Large intestine (tissue), 3 donors: ENCODE results near the gene ARL16. TPM values are rescaled to one million over a fixed set of nuclear protein-coding genes. Genes with fewer than 3 reads are reported as not detected.

Experiments
- DNase-seq, 2 donors: peaks; one replicate each; pipeline versions ENCODE4 v3.0.0 to v3.0.0-alpha.2; 2013
- H3K27ac ChIP-seq: one replicate; pipeline ENCODE4 v1.5.1; 2013; ENCODE audit warnings: low read length
- H3K27me3 ChIP-seq: 2 replicates; pipeline ENCODE4 v1.6.1; 2013; ENCODE audit warnings: low read length; ENCODE audit not compliant: control insufficient read depth, insufficient read depth
- H3K36me3 ChIP-seq: 2 replicates; pipeline ENCODE4 v1.6.1; 2013; ENCODE audit warnings: low read length; ENCODE audit not compliant: control insufficient read depth, insufficient read depth
- H3K4me1 ChIP-seq: one replicate; pipeline ENCODE4 v1.6.1; 2013; ENCODE audit warnings: low read length; ENCODE audit not compliant: control insufficient read depth, insufficient read depth
- H3K4me3 ChIP-seq: one replicate; pipeline ENCODE4 v1.5.1; 2013; ENCODE audit warnings: low read length
- H3K9me3 ChIP-seq: one replicate; pipeline ENCODE4 v1.6.1; 2013; ENCODE audit warnings: mild to moderate bottlenecking, low read depth, low read length, moderate library complexity; ENCODE audit not compliant: control insufficient read depth
- WGBS: methylation state at CpG from one replicate; pipeline ENCODE4 v1.1.5; 2013; ENCODE audit warnings: low lambda C conversion rate; ENCODE audit not compliant: insufficient coverage; 5-methylcytosine and 5-hydroxymethylcytosine counted together
- polyA plus RNA-seq: library from polyadenylated mRNA; unstranded; fragments of 120-200 nt; gene quantifications from one replicate; pipeline ENCODE4 v1.2.1, GENCODE V29; 2013

The ARL16 gene
- polyA plus RNA-seq, 1 donor: 44.8 TPM

DNA sequence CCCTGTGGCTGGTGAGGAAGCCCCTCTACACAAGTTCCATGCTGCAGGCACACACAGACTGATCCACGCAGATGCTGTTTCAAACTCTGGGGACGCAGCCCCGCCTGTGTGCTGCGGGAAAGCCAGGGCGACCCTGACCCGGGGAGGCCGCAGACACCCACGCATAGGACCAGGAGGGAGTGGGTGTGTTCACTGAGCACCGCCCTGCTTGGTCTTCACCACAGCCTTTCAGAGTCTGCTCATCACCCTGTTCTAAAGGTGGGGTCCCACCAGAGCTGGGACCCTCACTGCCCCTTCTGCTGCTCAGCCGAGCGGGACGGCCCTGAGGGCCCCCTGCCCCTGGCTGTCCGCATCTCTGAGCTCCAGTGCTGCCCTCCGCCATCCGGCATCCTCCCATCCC lies 39.1 kb downstream of the ARL16 start:
- no CpG with 5 or more reads among the region's 15 CpGs for WGBS
- Histone ChIP-seq H3K27ac (no peak overlapping the region), H3K4me3 (no peak overlapping the region), H3K27me3 (peaks cover 25% of the 10 kb centered on the region), H3K4me1 (no peaks in the 10 kb centered on the region), H3K36me3 (no peaks in the 10 kb centered on the region), H3K9me3 (peaks cover 14% of the 10 kb centered on the region)
- no peak for DNase-seq

DNA sequence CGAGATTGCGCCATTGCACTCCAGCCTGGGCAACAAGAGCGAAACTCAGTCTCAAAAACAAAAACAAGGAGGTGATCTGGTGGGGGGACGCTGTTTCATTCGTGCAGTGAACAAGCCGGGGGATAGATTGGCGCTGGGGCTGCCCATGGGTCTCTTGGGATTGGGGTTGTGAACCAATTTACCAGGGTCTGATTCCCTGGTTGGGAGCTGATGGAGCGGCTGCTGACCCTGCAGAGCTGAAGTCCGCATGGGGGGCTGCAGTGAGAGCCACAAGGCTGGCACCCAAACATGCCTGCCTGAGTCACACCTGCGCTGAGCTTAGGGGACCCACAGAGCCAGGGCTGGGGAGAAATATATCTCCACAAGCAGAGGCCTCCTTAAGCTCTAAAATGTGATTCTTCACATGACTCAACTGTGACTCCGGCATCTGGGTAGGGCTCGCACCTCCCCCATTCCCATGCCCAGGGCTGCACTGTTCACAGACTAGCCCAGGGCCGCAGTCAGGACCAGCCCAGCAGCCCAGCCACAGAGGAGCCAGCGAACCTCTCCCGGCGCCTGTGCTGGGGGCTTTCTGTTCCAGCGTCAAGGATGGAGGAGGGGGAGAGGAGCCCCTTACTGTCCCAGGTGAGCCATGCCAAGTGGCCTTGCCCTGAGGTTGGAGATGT lies 41.6 kb downstream of the ARL16 start:
- Histone ChIP-seq H3K9me3 (no peaks in the 10 kb centered on the region), H3K4me1 (no peaks in the 10 kb centered on the region), H3K27me3 (peaks cover 3% of the 10 kb centered on the region), H3K4me3 (no peak overlapping the region), H3K27ac (no peak overlapping the region), H3K36me3 (no peaks in the 10 kb centered on the region)
- DNase-seq: no peak
- WGBS: no CpG with 5 or more reads among the region's 17 CpGs

DNA sequence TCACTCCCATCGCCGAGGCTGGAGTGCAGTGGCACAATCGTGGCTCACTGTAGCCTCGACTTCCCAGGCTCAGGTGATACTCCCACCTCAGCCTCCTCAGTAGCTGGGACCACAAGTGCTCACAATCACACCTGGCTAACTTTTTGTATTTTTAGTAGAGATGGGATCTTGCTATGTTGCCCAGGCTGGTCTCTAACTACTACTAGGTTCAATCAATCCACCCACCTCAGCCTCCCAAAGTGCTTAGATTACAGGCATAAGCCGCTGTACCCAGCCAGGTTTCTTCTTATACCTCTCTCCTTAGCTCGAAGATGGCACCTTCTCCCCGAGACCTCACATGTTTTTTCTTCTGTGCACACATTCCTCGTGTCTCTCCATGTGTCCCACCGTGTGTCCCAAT lies 43.6 kb downstream of the ARL16 start:
- H3K4me1 ChIP-seq: peaks cover 5% of the 10 kb centered on the region
- no peak overlapping the region for H3K4me3 ChIP-seq
- no peaks in the 10 kb centered on the region for H3K9me3 ChIP-seq
- H3K27ac ChIP-seq: no peak overlapping the region
- H3K36me3 ChIP-seq: no peaks in the 10 kb centered on the region
- no peak for DNase-seq
- no peaks in the 10 kb centered on the region for H3K27me3 ChIP-seq
- 100% methylated on average over 4 of the region's 9 CpGs for WGBS

DNA sequence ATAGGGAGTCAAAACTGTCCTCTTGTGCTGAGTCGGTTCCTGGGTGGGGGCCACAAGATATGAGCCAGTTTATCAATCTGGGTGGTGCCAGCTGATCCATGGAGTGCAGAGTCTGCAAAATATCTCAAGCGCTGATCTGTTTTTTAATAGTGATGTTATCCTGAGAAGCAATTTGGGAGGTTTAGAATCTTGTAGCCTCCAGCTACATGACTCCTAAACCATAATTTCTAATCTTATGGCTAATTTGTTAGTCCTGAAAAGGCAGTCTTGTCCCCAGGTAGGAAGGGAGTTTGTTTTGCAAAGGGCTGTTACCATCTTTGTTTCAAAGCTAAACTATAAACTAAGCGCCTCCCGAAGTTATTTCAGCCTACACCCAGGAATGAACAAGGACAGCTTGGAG lies 44.9 kb downstream of the ARL16 start:
- Histone ChIP-seq H3K27ac (no peak overlapping the region), H3K4me3 (no peak overlapping the region), H3K4me1 (peaks cover 5% of the 10 kb centered on the region), H3K27me3 (no peaks in the 10 kb centered on the region), H3K36me3 (no peaks in the 10 kb centered on the region), H3K9me3 (no peaks in the 10 kb centered on the region)
- no peak for DNase-seq
- no CpG with 5 or more reads among the region's 4 CpGs for WGBS

DNA sequence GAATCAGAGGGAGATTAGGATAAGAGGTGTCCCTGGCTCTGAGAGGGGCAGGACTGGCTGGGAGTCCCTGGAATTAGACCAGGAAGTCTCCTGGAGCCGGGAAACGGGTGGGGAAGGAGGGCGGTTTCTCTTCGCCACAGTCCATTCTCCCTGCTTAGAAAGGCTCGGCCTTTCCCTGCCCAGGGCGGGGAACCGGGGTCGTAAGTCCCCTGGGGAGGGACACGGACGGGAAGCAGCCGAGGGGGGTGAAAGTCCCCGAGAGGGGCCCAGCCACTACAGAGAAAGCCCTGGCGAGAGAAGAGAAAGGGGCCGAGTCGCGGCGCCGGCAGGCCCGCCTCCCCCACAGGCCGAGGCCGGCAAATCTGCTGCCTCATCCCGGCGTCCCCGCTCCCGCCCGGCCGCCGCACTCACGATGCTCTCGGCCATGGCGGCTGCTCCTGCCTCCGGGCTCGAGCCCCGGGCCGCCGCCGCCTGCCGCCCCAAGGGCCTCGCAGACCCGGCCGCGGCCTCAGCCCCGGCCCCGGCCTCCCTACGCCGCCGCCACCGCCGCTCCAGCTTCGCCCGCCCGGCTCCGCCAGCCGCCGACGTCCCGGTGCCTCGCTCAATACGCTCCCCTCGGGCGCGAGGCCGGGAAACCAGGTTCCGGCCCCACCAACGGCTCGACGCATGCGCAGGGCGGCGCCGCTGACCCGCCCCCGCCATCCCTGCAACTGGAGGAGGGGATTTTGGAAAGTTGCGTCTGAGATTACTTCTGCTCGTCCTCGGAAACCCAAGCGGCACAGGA lies 46.9 kb downstream of the ARL16 start, which contains the start of the genes NPLOC4 and TSPAN10:
TSS of gene NPLOC4 (minus strand) at position 608 of the 784 bp plus-strand sequence. CDS start at position 426, 182 bp downstream.
TSS of gene TSPAN10 (plus strand) at position 692 of the 784 bp plus-strand sequence. CDS start 5,217 bp downstream, outside the sequence.
- WGBS: 0% methylated on average over 1 of the region's 77 CpGs
- DNase-seq: peak; percentile 67 to 89
- no peaks in the 10 kb centered on the region for H3K27me3 ChIP-seq
- peak within 1 kb of the TSS; percentile 72 for H3K27ac ChIP-seq
- no peaks in the 10 kb centered on the region for H3K9me3 ChIP-seq
- H3K4me3 ChIP-seq: peak within 1 kb of the TSS; percentile 72
- H3K4me1 ChIP-seq: peaks cover 5% of the 10 kb centered on the region
- H3K36me3 ChIP-seq: no peaks in the 10 kb centered on the region

DNA sequence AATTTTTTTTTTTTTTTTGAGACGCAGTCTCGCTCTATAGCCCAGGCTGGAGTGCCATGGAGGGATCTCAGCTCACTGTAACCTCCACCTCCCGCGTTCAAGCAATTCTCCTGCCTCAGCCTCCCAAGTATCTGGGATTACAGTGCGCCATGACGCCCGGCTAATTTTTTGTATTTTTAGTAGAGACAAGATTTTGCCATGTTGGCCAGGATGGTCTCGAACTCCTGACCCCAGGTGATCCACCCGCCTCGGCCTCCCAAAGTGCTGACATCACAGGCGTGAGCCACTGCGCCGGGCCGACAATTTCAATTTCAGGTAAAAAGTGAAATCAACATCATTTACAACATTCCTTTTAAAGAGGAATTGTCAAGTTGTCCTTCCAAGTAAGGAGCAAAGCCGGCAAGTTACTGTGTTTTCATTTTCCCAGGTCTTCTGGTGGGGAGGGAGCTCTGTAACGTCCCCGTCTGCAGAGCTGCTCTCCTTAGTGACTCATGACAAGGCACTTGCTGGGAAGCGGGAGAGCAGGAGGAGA lies 47.6 kb downstream of the ARL16 start:
- H3K27me3 ChIP-seq: no peaks in the 10 kb centered on the region
- peak overlapping the region; percentile 72 for H3K27ac ChIP-seq
- no peak for DNase-seq
- H3K4me1 ChIP-seq: peaks cover 5% of the 10 kb centered on the region
- no peaks in the 10 kb centered on the region for H3K9me3 ChIP-seq
- no CpG with 5 or more reads among the region's 18 CpGs for WGBS
- H3K4me3 ChIP-seq: peak overlapping the region; percentile 72
- H3K36me3 ChIP-seq: no peaks in the 10 kb centered on the region

DNA sequence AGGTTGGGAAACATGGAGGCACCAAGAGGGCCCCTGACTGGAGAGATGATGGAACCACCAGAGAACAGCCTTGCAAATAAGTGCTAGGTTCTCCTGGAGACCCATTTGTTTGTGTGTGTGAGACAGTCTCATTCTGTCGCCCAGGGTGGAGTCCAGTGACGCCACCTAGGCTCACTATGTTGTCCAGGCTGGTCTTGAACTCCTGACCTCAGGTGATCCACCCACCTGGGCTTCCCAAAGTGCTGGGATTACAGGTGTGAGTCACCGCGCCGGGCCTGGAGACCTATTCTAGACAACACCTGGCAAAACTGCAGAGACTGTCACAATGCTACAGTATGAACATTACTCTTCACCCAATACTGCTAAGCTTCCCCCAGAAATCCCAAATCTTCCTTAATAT lies 48.2 kb downstream of the ARL16 start:
- no peaks in the 10 kb centered on the region for H3K27me3 ChIP-seq
- no peak overlapping the region for H3K27ac ChIP-seq
- no peaks in the 10 kb centered on the region for H3K36me3 ChIP-seq
- no CpG with 5 or more reads among the region's 5 CpGs for WGBS
- no peaks in the 10 kb centered on the region for H3K9me3 ChIP-seq
- H3K4me3 ChIP-seq: no peak overlapping the region
- no peak for DNase-seq
- H3K4me1 ChIP-seq: peaks cover 5% of the 10 kb centered on the region

DNA sequence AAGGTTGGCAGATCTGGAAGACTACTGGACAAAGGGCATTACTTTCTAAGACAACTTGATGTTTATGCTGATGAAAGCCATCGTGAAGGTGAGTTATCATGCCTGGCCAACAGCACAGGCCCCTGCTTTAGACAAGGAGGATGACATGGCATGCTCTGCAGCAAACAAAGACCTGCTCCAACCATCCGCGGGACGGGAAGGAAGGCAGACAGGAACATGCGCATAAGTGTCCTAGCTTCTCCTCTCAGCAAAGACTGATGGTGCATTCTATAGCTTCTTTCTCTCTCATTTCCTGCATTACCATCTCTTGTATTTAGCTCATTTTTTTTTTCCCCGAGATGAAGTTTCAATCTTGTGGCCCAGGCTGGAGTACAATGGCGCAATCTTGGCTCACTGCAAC lies 52.1 kb downstream of the ARL16 start:
- WGBS: no CpG with 5 or more reads among the region's 7 CpGs
- Histone ChIP-seq H3K27ac (no peak overlapping the region), H3K36me3 (peaks cover 20% of the 10 kb centered on the region), H3K4me1 (peaks cover 5% of the 10 kb centered on the region), H3K27me3 (no peaks in the 10 kb centered on the region), H3K4me3 (no peak overlapping the region), H3K9me3 (no peaks in the 10 kb centered on the region)
- no peak for DNase-seq

Other genes with a start within 250 kb of the ARL16 start
- 2,245 TPM for gene ACTG1, start 171.0 kb downstream of the ARL16 start, polyA plus RNA-seq
- 1.5 TPM for gene FSCN2, start 155.4 kb downstream of the ARL16 start, polyA plus RNA-seq
- gene FAAP100, start 131.4 kb downstream of the ARL16 start, polyA plus RNA-seq: 26.9 TPM
- 47.8 TPM for gene NPLOC4, start 46.7 kb downstream of the ARL16 start, polyA plus RNA-seq
- 1.2 TPM for gene TSPAN10, start 46.6 kb downstream of the ARL16 start, polyA plus RNA-seq
- gene PDE6G, start 27.3 kb downstream of the ARL16 start, polyA plus RNA-seq: 2.6 TPM
- gene OXLD1, start 17.2 kb downstream of the ARL16 start, polyA plus RNA-seq: 20.9 TPM
- 19.5 TPM for gene CCDC137, start 17.1 kb downstream of the ARL16 start, polyA plus RNA-seq
- gene HGS, start 214 bp upstream of the ARL16 start, polyA plus RNA-seq: 84.8 TPM
- gene MRPL12, start 19.6 kb upstream of the ARL16 start, polyA plus RNA-seq: 52.4 TPM
- 42.2 TPM for gene SLC25A10, start 28.5 kb upstream of the ARL16 start, polyA plus RNA-seq
- 2.5 TPM for gene GCGR, start 120.4 kb upstream of the ARL16 start, polyA plus RNA-seq
- gene MCRIP1, start 149.5 kb upstream of the ARL16 start, polyA plus RNA-seq: 60.9 TPM
- 0.21 TPM for gene PPP1R27, start 151.3 kb upstream of the ARL16 start, polyA plus RNA-seq
- gene P4HB, start 176.7 kb upstream of the ARL16 start, polyA plus RNA-seq: 737 TPM
- gene ARHGDIA, start 187.5 kb upstream of the ARL16 start, polyA plus RNA-seq: 203 TPM
- 59.0 TPM for gene ALYREF, start 207.8 kb upstream of the ARL16 start, polyA plus RNA-seq
- 79.6 TPM for gene ANAPC11, start 207.9 kb upstream of the ARL16 start, polyA plus RNA-seq
- gene NPB, start 218.4 kb upstream of the ARL16 start, polyA plus RNA-seq: 0.39 TPM
- 33.8 TPM for gene PCYT2, start 227.6 kb upstream of the ARL16 start, polyA plus RNA-seq
- 25.2 TPM for gene SIRT7, start 234.4 kb upstream of the ARL16 start, polyA plus RNA-seq
- 21.1 TPM for gene MAFG, start 243.9 kb upstream of the ARL16 start, polyA plus RNA-seq